Endothelial cell of umbilical vein (primary cell): Measurements from ENCODE around the gene JAKMIP1. TPM values are rescaled to one million over a fixed set of nuclear protein-coding genes. Genes with fewer than 3 reads are reported as not detected.

Experiments
- BruUV-seq: library from RNA; stranded (reverse); fragments of 400-500 nt; replicated peaks from 2 replicates; lab custom pipeline; 2021; lab: Mats Ljungman, UMichigan
- CTCF ChIA-PET: fragments of 300-600, 350-600 bp; sonication (Branson Sonifier 250); formaldehyde crosslinking; loops from one replicate; lab custom pipeline; 2021; ENCODE audit warnings: antibody characterized with exemption, inconsistent platforms; lab: Charles Lee
- POLR2A ChIA-PET: fragments of 300-600, 350-600 bp; sonication (Branson Sonifier 250); formaldehyde crosslinking; loops from one replicate; lab custom pipeline; 2021; ENCODE audit warnings: antibody characterized with exemption, inconsistent platforms; lab: Charles Lee
- DNase-seq: peaks from one replicate; pipeline ENCODE4 v3.0.0-alpha.2; 2011; ENCODE audit warnings: low read depth, low spot score
- FAIRE-seq: peaks from 2 replicates; lab custom pipeline; 2011; peaks lifted over from hg19 to GRCh38; lab: Jason Lieb, UNC
- H2AFZ ChIP-seq: 2 replicates; pipeline ENCODE4 v1.6.0; 2012; ENCODE audit warnings: low read depth, low read length, control low read depth, inconsistent platforms
- H3K27ac ChIP-seq: 2 replicates; pipeline ENCODE4 v1.5.1; 2011; ENCODE audit warnings: low read depth, mild to moderate bottlenecking, control low read depth, low read length, moderate library complexity; ENCODE audit not compliant: insufficient read depth
- H3K27me3 ChIP-seq, 2 experiments: 2 replicates each; pipeline versions ENCODE4 v1.6.0 to v1.6.1; 2011; ENCODE audit warnings: low read length in 2 of 2, mixed read lengths in 1 of 2; ENCODE audit not compliant: control insufficient read depth in 2 of 2, insufficient read depth in 2 of 2
- H3K36me3 ChIP-seq, 2 experiments: 2 replicates in 1 of 2; 3 replicates in 1 of 2; pipeline ENCODE4 v1.5.1; 2011; ENCODE audit warnings: low read length in 2 of 2, mild to moderate bottlenecking in 1 of 2, moderate library complexity in 1 of 2; ENCODE audit not compliant: control insufficient read depth in 2 of 2, insufficient read depth in 2 of 2; ENCODE audit errors: extremely low read depth in 1 of 2
- H3K4me1 ChIP-seq: 3 replicates; pipeline ENCODE4 v1.5.1; 2011; ENCODE audit warnings: mild to moderate bottlenecking, low read length; ENCODE audit not compliant: control insufficient read depth, insufficient read depth; ENCODE audit errors: extremely low read depth
- H3K4me2 ChIP-seq: 2 replicates; pipeline ENCODE4 v1.6.1; 2011; ENCODE audit warnings: low read length, control low read depth, mixed read lengths; ENCODE audit not compliant: insufficient read depth
- H3K4me3 ChIP-seq, 3 experiments: fragments of 200-600 bp in 1 of 3; sonication (generic), shearing (Covaris generic) in 1 of 3; replicated peaks in 1 of 3; 2 replicates each; pipeline ENCODE4 v1.5.1; 2011 to 2016; ENCODE audit warnings: control low read depth in 3 of 3, low read length in 3 of 3, mild to moderate bottlenecking in 2 of 3, inconsistent platforms in 1 of 3, low read depth in 1 of 3, moderate library complexity in 1 of 3; ENCODE audit not compliant: insufficient read depth in 1 of 3
- H3K79me2 ChIP-seq: 2 replicates; pipeline ENCODE4 v1.6.0; 2012; ENCODE audit warnings: low read length, inconsistent platforms; ENCODE audit not compliant: control insufficient read depth, insufficient read depth
- H3K9ac ChIP-seq: replicated peaks from 2 replicates; pipeline ENCODE3; 2011; ENCODE audit warnings: low read length, control low read depth; ENCODE audit not compliant: insufficient read depth; ENCODE audit errors: extremely low read depth
- H3K9me1 ChIP-seq: replicated peaks from 3 replicates; pipeline ENCODE4 v1.6.0; 2011; ENCODE audit warnings: mild to moderate bottlenecking, low read length; ENCODE audit not compliant: control insufficient read depth, insufficient read depth; ENCODE audit errors: extremely low read depth
- H3K9me3 ChIP-seq: replicated peaks from 2 replicates; pipeline ENCODE4 v1.5.1; 2012; ENCODE audit warnings: low read length, inconsistent platforms; ENCODE audit not compliant: control insufficient read depth, insufficient read depth
- H4K20me1 ChIP-seq: replicated peaks from 2 replicates; pipeline ENCODE3; 2011; ENCODE audit warnings: mild to moderate bottlenecking, low read length; ENCODE audit not compliant: control insufficient read depth, insufficient read depth; ENCODE audit errors: extremely low read depth
- EZH2 ChIP-seq: IDR thresholded peaks from 2 replicates; pipeline ENCODE4 v1.6.1; 2012; ENCODE audit warnings: borderline replicate concordance, low read depth, mild to moderate bottlenecking, moderate library complexity, low read length, inconsistent platforms; ENCODE audit not compliant: severe bottlenecking
- FOS ChIP-seq: IDR thresholded peaks from 2 replicates; pipeline ENCODE4 v1.6.1; 2011; ENCODE audit warnings: mild to moderate bottlenecking, low read length, moderate library complexity, borderline replicate concordance; ENCODE audit not compliant: insufficient read depth
- GATA2 ChIP-seq: IDR thresholded peaks from 2 replicates; pipeline ENCODE4 v1.7.0; 2011; ENCODE audit warnings: low read depth, mild to moderate bottlenecking, moderate library complexity, mixed read lengths, low read length; ENCODE audit not compliant: insufficient read length, insufficient read depth
- JUN ChIP-seq: IDR thresholded peaks from 2 replicates; pipeline ENCODE4 v1.6.1; 2011; ENCODE audit warnings: borderline replicate concordance, low read depth; ENCODE audit not compliant: insufficient read length, insufficient read depth
- MAX ChIP-seq: IDR thresholded peaks from 2 replicates; pipeline ENCODE4 v1.6.1; 2011; ENCODE audit not compliant: insufficient read depth, insufficient read length
- POLR2A ChIP-seq: IDR thresholded peaks from 2 replicates; pipeline ENCODE4 v1.6.1; 2012; ENCODE audit warnings: low read depth, mild to moderate bottlenecking, control low read depth, low read length
- POLR2AphosphoS5 ChIP-seq: IDR thresholded peaks from 2 replicates; pipeline ENCODE4 v1.6.1; 2012; ENCODE audit warnings: low read depth, mild to moderate bottlenecking, control low read depth, low read length, moderate library complexity; ENCODE audit not compliant: insufficient read depth
- dilution Hi-C: fragments of 300-500 bp; cut with MboI; formaldehyde crosslinking; loops from one replicate; pipeline ENCODE4 v1.15.0; 2019; ENCODE audit warnings: low sequenced_read_pairs; ENCODE audit not compliant: extremely low pct_ligation_motif_present
- intact Hi-C: fragments of 100-400 bp; cut with micrococcal nuclease; formaldehyde crosslinking; loops from one replicate; pipeline ENCODE4 v1.10.0; 2022
- polyA plus RNA-seq, 4 experiments: library from polyadenylated mRNA; depleted of rRNA in 3 of 4; stranded (reverse) in 3 of 4; unstranded in 1 of 4; fragments of >200 nt; gene quantifications; 2 replicates each; pipeline versions ENCODE4 v1.2.1 to v1.2.3, GENCODE V29; 2011 to 2012; ENCODE audit warnings: missing spikeins in 1 of 4
- total RNA-seq: library from RNA; stranded (reverse); gene quantifications from 2 replicates; pipeline ENCODE4 v1.2.3, GENCODE V29; 2021
- TF ChIP-seq, protein P1 (sequence below), 2 donors: IDR thresholded peaks; 1 replicate in 1 of 2; 2 replicates in 1 of 2; pipeline ENCODE4 v1.5.1; 2011; ENCODE audit warnings: low read length in 2 of 2, mild to moderate bottlenecking in 2 of 2, moderate library complexity in 2 of 2, control low read depth in 1 of 2, inconsistent platforms in 1 of 2, low read depth in 1 of 2; ENCODE audit not compliant: insufficient read depth in 1 of 2; ENCODE audit errors: extremely low read depth in 1 of 2

The JAKMIP1 gene
- total and polyA plus RNA-seq, 2 donors (not counting 3 experiments of a cell fraction or from before 2014, with no cell fraction given), result not detected

DNA sequence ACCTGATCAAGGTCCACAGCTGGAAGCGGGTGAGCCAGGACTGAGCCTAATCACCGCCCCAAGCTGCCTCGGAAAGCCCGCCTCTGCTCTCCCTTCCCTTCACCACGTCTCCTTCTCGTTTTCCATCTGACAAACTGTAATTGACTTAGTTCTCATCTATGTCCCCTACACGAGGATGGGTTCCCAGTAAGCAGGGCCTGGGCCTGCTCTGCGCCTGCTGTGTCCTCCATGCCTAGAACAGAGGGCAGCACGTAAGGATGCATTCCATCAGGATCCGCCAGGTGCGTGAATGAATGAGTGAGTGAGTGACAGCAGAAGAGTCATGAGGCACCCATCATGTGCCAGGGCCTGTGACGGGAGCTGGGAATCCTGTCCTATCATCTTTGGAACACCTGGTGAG is 86.7 kb downstream of the JAKMIP1 start:
- dilution Hi-C loops, result no loop called here
- CTCF ChIA-PET, result no interaction called here
- no TSS peak for BruUV-seq

DNA sequence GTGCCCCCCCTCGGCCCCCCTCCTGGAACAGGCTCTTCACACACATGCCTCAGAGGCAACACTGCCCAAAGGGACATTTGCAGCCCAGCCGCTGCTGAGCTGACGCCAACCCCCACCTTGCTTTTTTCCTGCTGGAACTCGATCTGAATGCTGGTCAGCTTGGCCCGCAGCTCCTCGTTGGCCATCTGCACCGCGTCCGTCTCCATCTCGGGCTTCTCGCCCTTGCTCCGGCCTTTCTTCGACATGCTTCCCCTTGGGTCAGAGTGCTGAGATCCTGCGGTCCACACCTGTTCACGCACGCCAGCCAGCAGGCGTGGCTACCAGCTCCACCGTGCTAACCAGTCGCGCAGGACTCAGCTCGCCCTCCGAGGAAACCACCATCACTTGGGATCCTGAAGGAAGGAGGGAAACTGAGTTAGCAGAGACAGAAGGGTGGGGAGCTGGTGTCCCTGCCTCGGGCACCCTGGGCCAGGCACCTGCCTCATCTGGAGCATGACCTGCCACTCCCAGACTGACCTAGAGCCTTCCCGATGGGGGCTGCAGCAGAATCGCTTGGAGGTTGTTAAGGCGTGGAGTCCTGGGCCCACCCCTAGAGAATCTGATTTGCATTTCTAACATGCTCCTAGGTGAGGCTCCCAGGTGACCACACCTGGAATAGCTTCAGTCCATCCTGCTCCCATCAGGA is 87.6 kb downstream of the JAKMIP1 start:
- DNase-seq, result no peak
- H3K4me3 ChIP-seq, result no peak overlapping the region
- ChIA-PET POLR2A (no interaction called here), CTCF (no interaction called here)
- no peaks in the 10 kb centered on the region for H3K4me1 ChIP-seq
- no peak overlapping the region for H2AFZ ChIP-seq
- intact Hi-C loops (no loop called here), dilution Hi-C loops (no loop called here)
- no peaks in the 10 kb centered on the region for H3K9me1 ChIP-seq
- TF ChIP-seq, protein P1, sequence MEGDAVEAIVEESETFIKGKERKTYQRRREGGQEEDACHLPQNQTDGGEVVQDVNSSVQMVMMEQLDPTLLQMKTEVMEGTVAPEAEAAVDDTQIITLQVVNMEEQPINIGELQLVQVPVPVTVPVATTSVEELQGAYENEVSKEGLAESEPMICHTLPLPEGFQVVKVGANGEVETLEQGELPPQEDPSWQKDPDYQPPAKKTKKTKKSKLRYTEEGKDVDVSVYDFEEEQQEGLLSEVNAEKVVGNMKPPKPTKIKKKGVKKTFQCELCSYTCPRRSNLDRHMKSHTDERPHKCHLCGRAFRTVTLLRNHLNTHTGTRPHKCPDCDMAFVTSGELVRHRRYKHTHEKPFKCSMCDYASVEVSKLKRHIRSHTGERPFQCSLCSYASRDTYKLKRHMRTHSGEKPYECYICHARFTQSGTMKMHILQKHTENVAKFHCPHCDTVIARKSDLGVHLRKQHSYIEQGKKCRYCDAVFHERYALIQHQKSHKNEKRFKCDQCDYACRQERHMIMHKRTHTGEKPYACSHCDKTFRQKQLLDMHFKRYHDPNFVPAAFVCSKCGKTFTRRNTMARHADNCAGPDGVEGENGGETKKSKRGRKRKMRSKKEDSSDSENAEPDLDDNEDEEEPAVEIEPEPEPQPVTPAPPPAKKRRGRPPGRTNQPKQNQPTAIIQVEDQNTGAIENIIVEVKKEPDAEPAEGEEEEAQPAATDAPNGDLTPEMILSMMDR (IDR thresholded peaks at IDR 0.05; ENCODE audit: extremely low read depth in 1 of 2, insufficient read depth in 1 of 2, low read depth in 1 of 2, low read length in 2 of 2), result no peak
- TF ChIP-seq POLR2A (no peak), EZH2 (no peak), MAX (no peak), GATA2 (no peak), POLR2AphosphoS5 (no peak), FOS (no peak), JUN (no peak)
- BruUV-seq, result no TSS peak
- no peak for FAIRE-seq
- no peak overlapping the region for H3K27ac ChIP-seq
- no peaks in the 10 kb centered on the region for H3K27me3 ChIP-seq
- no peak overlapping the region for H3K4me2 ChIP-seq
- H4K20me1 ChIP-seq, result no peaks in the 10 kb centered on the region
- no peaks in the 10 kb centered on the region for H3K9me3 ChIP-seq
- no peaks in the 10 kb centered on the region for H3K36me3 ChIP-seq
- H3K79me2 ChIP-seq, result no peaks in the 10 kb centered on the region
- H3K9ac ChIP-seq, result no peak overlapping the region

More for the DNA sequence above, 86.7 kb downstream of the JAKMIP1 start:
- Histone ChIP-seq H3K27ac (no peak overlapping the region), H3K79me2 (no peaks in the 10 kb centered on the region), H4K20me1 (no peaks in the 10 kb centered on the region), H3K36me3 (no peaks in the 10 kb centered on the region), H3K9me1 (no peaks in the 10 kb centered on the region), H3K9me3 (no peaks in the 10 kb centered on the region), H3K4me3 (no peak overlapping the region), H3K27me3 (no peaks in the 10 kb centered on the region), H2AFZ (no peak overlapping the region), H3K9ac (no peak overlapping the region), H3K4me1 (no peaks in the 10 kb centered on the region), H3K4me2 (no peak overlapping the region)
- POLR2A ChIA-PET, result no interaction called here
- FAIRE-seq (no peak), DNase-seq (no peak)
- intact Hi-C loops, result no loop called here
- no peak for TF ChIP-seq JUN
